ENCODE data around the gene FURIN. TPM values are rescaled to one million over a fixed set of nuclear protein-coding genes. Genes with fewer than 3 reads are reported as not detected.

The FURIN gene
- total and polyA plus RNA-seq, 2 of the 8 experiments (the other 6 are each of a cell fraction or from before 2014, with no cell fraction given), result 15.8 to 32.1 TPM

DNA sequence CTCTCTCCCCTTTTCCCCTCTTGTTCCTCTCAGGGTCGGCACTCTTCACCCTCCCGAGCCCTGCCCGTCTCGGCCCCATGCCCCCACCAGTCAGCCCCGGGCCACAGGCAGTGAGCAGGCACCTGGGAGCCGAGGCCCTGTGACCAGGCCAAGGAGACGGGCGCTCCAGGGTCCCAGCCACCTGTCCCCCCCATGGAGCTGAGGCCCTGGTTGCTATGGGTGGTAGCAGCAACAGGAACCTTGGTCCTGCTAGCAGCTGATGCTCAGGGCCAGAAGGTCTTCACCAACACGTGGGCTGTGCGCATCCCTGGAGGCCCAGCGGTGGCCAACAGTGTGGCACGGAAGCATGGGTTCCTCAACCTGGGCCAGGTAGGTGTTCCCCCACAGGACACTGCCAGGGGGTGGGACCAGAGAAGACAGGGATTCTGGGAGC is 7.2 kb downstream of the FURIN start:
- CTCF ChIA-PET (ENCODE audit: partially characterized antibody), result interaction anchor here (1.9 kb wide), 1 partner anchor 11 kb away, joined by 5 read pairs; no protein-coding TSS in a partner anchor
- peaks cover 2% of the 10 kb centered on the region; the same call in 1 of the 2 replicates for H3K79me1 ChIP-seq (ENCODE audit: low read depth, low read length)
- H3K23ac ChIP-seq (ENCODE audit: insufficient read length), result no peak overlapping the region
- no peak overlapping the region for H3K18ac ChIP-seq (ENCODE audit: extremely low read depth, low read length)
- H3K4me2 ChIP-seq (ENCODE audit: insufficient read depth in 1 of 2, low read depth in 2 of 2, low read length in 2 of 2), result no peak overlapping the region
- no peak overlapping the region for H4K5ac ChIP-seq (ENCODE audit: insufficient read length, low read depth, low read length)
- FAIRE-seq (no peak), DNase-seq (ENCODE audit: low read depth in 1 of 2, low spot score in 2 of 2) (no peak)
- peaks cover 0 to 5% of the 10 kb centered on the region in 2 experiments; a peak in 2 of 4 replicates for H3K79me2 ChIP-seq (ENCODE audit: control insufficient read depth in 1 of 2, insufficient read depth in 2 of 2, low read length in 2 of 2)
- H2BK5ac ChIP-seq (ENCODE audit: low read depth, low read length), result no peak overlapping the region
- no peak overlapping the region for H2BK120ac ChIP-seq (replicated peaks; ENCODE audit: low read depth, low read length)
- H2BK15ac ChIP-seq (ENCODE audit: low read length), result no peak overlapping the region
- no peak overlapping the region for H3K56ac ChIP-seq (replicated peaks; ENCODE audit: insufficient read length, low read depth, low read length)
- no peak overlapping the region for H2AFZ ChIP-seq (ENCODE audit: low read length)
- no peak overlapping the region for H3K4me3 ChIP-seq (ENCODE audit: extremely low read depth in 1 of 4, insufficient read depth in 2 of 4, low read depth in 3 of 4, low read length in 4 of 4)
- no peak overlapping the region for H3K27ac ChIP-seq (ENCODE audit: low read depth, low read length)
- H3K36me3 ChIP-seq (ENCODE audit: control insufficient read depth in 2 of 4, insufficient read depth in 4 of 4, low read length in 3 of 4), result peaks cover 5 to 17% (median 12%) of the 10 kb centered on the region in 4 experiments; a peak in 5 of 8 replicates
- whole genome bisulfite sequencing, 2 experiments (ENCODE audit: extremely low coverage in 1 of 2, insufficient coverage in 1 of 2, insufficient read length in 1 of 2, insufficient replicate concordance in 2 of 2, low coverage in 1 of 2, low lambda C conversion rate in 2 of 2, missing lambda C conversion rate in 1 of 2), result 92% methylated on average over 8 of the region's 12 CpGs; no CpG with 5 or more reads in 1 of the 2 experiments
- H3K9me3 ChIP-seq (ENCODE audit: insufficient read depth in 2 of 2, low read depth in 1 of 2, low read length in 1 of 2), result no peaks in the 10 kb centered on the region
- H4K20me1 ChIP-seq (replicated peaks in 1 of 2; ENCODE audit: control insufficient read depth in 1 of 2, insufficient read depth in 2 of 2, low read length in 2 of 2), result peaks cover 0 to 2% of the 10 kb centered on the region in 2 experiments
- H3K23me2 ChIP-seq (ENCODE audit: low read depth, low read length), result peaks cover 4% of the 10 kb centered on the region; the same call in 1 of the 2 replicates
- no peak overlapping the region for H3K14ac ChIP-seq (ENCODE audit: insufficient read length)
- POLR2A ChIA-PET (ENCODE audit: partially characterized antibody), result interaction anchor here (1.1 kb wide), 1 partner anchor 14 kb away, joined by 3 read pairs; no protein-coding TSS in a partner anchor
- peak overlapping the region; percentile 39 for H4K91ac ChIP-seq (replicated peaks; ENCODE audit: insufficient read length, low read length)
- no peak overlapping the region for H3K4ac ChIP-seq (replicated peaks; ENCODE audit: insufficient read length, low read depth, low read length)
- no peak overlapping the region for H3K9ac ChIP-seq (replicated peaks in 1 of 4; ENCODE audit: extremely low read depth in 1 of 4, low read depth in 3 of 4, low read length in 3 of 4)
- no peak overlapping the region for H2AK5ac ChIP-seq (ENCODE audit: low read depth, low read length)
- 0 out of 2 replicates have a peak overlapping the region, but pooled peaks have one; percentile 27 for H2BK12ac ChIP-seq (ENCODE audit: low read depth, low read length)
- peaks cover 11 to 24% (median 16%) of the 10 kb centered on the region in 4 experiments for H3K4me1 ChIP-seq (replicated peaks in 1 of 4; ENCODE audit: control insufficient read depth in 3 of 4, insufficient read depth in 4 of 4, low read length in 3 of 4)
- no peaks in the 10 kb centered on the region for H3K27me3 ChIP-seq (replicated peaks in 1 of 4; ENCODE audit: control insufficient read depth in 3 of 4, extremely low read depth in 1 of 4, insufficient read depth in 3 of 4, low read length in 3 of 4)
- H4K8ac ChIP-seq (ENCODE audit: extremely low read depth, insufficient read depth, low read length), result no peak overlapping the region
- no peak overlapping the region for H2BK20ac ChIP-seq (ENCODE audit: low read length)
- no peak for TF ChIP-seq ZNF274 (IDR thresholded peaks at IDR 0.05; ENCODE audit: borderline replicate concordance, extremely low read depth, low read length)
- TF ChIP-seq MAFK (IDR thresholded peaks at IDR 0.05; ENCODE audit: low read depth, low read length), result no peak
- no peak for TF ChIP-seq BCL11A (IDR thresholded peaks at IDR 0.05; ENCODE audit: low read depth in 2 of 2, low read length in 2 of 2)
- no peak for TF ChIP-seq CTBP2 (IDR thresholded peaks at IDR 0.05; ENCODE audit: borderline replicate concordance, insufficient read depth, insufficient read length, low read length)
- no peak for TF ChIP-seq RAD21 (IDR thresholded peaks at IDR 0.05 in 1 of 2, conservative IDR thresholded peaks at IDR 0.05 in 1 of 2; ENCODE audit: low read depth in 2 of 2, low read length in 2 of 2)
- no peak for TF ChIP-seq RFX5 (IDR thresholded peaks at IDR 0.05; ENCODE audit: borderline replicate concordance, low read depth, low read length)
- no peak for TF ChIP-seq TBP (IDR thresholded peaks at IDR 0.05; ENCODE audit: low read depth, low read length)
- TF ChIP-seq HDAC6 (IDR thresholded peaks at IDR 0.05; ENCODE audit: low read depth, low read length), result no peak
- no peak for TF ChIP-seq BACH1 (IDR thresholded peaks at IDR 0.05; ENCODE audit: low read length)
- TF ChIP-seq SAP30 (IDR thresholded peaks at IDR 0.05; ENCODE audit: insufficient read depth, insufficient replicate concordance, low read length), result no peak
- TF ChIP-seq TCF12 (IDR thresholded peaks at IDR 0.05; ENCODE audit: low read depth, low read length), result no peak
- TF ChIP-seq SIN3A (conservative IDR thresholded peaks at IDR 0.05 in 1 of 2, IDR thresholded peaks at IDR 0.05 in 1 of 2; ENCODE audit: low read depth in 1 of 2, low read length in 2 of 2), result no peak
- TF ChIP-seq BRCA1 (IDR thresholded peaks at IDR 0.05; ENCODE audit: low read depth, low read length), result no peak

Measured in H1 (cell line).